Brain pericyte (primary cell): Measurements from ENCODE around the gene MICB.
"Not testable (repeated sequence)": the region's sequence is repeated elsewhere in the genome, so short reads cannot be mapped to it uniquely, and the experiment has no call there.

Experiments
- DNase-seq: peaks from one replicate; pipeline ENCODE4 v3.0.0-alpha.2; 2012; ENCODE audit warnings: low read depth, low spot score

The MICB gene

DNA sequence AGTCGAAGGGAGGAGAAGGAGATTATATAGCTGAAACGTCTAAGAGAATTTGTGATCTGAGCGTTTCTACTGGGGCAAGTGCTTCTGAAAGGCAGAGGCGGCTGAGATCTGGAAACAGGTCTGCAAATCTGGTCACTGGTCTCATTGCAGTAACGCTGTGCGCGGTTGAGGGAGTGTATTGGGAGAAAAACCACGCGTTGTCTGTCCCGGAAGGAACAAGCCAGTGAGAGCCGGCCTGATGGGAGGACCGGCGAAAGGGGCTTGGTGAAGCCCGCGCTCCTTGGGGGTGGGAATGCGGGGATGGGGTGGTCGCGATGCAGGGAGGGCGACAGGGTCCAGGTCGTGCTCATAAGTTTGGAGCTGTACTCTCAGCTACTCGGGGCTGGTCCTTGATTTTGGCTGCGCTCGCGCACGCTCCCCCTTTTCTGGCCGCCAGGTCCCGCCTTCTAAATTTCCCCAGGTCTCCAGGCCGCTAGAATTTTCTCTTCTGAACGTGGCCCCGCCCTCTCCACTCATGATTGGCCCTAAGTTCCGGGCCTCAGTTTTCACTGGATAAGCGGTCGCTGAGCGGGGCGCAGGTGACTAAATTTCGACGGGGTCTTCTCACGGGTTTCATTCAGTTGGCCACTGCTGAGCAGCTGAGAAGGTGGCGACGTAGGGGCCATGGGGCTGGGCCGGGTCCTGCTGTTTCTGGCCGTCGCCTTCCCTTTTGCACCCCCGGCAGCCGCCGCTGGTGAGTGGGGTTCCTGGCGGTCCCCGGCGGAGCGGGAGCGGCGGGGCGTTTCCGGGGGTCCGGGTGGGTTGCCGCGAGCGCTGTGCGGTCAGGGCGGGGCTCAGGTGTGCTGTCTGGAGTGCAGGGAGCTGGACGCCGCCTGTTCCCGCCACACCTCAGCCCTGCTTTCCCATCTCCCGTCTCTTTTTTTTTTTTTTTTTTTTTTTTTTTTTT, at the start of gene MICB:
TSS of gene MICB (plus strand) at position 615 of the 946 bp plus-strand sequence. CDS start at position 664, 49 bp downstream.
- DNase-seq = no peak

DNA sequence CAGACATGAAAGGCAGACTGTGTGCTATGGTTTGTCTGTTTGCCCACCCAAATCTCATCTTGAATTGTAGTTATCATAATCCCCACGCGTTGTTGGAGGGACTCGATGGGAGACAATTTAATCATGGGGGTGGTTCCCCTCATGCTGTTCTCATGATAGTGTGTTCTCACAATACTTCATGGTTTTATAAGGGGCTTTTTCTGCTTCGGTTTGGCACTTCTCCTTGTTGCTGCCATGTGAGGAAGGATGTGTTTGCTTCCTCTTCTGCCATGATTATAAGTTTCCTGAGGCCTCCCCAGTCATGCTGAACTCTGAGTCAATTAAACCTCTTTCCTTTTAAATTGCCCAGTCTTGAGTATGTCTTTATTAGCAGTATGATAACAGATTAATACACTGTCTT, 47.2 kb upstream of the MICB start:
- no peak for DNase-seq

DNA sequence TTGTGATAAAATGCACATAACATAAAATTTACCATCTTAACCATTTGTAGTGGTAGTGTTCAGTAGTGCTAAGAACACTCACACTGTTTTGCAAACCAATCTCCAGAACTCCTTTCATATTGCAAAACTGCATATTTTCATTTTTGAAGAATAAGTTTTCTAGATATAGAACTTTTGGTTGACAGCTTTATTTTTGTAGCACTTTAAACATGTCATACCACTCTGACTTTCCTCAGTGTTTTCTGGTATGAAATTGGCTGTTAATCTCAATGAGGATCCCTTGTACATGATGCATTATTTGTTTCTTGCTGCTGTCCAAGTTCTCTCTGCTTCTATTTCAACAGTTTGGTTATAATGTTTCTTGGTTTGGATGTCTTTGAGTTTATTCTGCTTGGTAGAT, 45.1 kb upstream of the MICB start:
- DNase-seq = no peak

DNA sequence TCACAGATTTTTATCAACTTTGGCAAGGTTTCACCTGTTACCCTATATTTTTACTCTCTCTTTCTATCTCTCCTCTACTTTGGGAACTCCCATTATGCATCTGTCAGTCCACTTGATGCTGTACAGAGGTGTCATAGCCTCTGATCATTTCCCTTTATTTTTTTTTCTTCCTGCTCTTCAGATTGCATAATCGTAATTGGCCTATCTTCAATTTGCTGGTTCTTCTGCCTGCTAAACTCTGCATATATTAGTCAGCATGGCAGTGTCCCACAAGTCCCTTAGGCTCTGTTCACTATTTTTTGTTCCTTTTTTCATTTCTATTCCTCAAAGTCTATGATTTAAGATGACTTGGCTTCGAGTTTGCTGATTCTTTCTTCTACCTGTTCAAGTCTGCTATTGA, 44.7 kb upstream of the MICB start:
- no peak for DNase-seq

DNA sequence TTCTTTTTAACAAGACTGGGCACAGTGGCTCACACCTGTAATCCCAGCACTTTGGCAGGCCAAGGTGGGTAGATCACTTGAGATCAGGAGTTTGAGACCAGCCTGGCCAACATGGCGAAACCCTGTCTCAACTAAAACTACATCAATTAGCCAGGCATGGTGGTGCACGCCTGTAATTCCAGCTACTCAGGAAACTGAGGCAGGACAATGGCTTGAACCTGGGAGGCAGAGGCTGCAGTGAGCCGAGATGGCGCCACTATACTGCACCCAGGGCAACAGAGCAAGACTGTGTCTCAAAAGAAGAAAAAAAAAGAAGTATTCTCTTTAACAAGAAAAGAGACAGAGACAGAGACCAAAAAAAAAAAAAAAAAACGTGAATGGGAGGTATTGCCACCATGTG, 38.1 kb upstream of the MICB start:
- not testable (repeated sequence) for DNase-seq

DNA sequence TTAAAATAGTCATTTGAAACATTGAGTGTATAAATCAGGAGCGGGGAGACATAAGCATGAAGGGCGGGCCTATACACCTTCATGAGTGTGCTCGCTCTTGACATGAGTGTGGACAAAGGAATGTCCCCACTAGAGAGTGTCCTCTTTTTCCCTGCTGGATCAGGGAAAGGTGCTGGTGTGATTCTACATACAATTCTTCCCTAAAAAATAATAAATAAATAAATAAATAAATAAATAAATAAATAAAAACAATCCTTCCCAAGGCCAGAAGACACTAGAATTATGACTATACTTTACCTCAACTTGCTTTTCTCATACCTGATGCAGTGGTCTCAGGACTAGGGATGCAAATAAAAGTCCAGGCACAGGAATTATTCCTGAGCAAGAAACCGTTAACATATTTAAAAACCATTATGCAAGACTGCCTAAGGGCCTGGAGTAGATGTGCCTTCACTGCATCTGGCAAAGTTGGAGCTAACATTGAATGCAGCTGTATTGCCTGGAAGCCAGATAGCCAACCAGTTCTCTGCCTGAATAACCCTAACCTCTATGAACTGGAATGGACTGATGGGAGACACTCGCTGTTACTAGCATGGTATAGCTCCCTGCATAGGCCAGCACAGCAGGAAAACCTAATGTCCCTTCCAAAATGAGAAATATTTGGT, 37.5 kb upstream of the MICB start:
- no peak for DNase-seq

DNA sequence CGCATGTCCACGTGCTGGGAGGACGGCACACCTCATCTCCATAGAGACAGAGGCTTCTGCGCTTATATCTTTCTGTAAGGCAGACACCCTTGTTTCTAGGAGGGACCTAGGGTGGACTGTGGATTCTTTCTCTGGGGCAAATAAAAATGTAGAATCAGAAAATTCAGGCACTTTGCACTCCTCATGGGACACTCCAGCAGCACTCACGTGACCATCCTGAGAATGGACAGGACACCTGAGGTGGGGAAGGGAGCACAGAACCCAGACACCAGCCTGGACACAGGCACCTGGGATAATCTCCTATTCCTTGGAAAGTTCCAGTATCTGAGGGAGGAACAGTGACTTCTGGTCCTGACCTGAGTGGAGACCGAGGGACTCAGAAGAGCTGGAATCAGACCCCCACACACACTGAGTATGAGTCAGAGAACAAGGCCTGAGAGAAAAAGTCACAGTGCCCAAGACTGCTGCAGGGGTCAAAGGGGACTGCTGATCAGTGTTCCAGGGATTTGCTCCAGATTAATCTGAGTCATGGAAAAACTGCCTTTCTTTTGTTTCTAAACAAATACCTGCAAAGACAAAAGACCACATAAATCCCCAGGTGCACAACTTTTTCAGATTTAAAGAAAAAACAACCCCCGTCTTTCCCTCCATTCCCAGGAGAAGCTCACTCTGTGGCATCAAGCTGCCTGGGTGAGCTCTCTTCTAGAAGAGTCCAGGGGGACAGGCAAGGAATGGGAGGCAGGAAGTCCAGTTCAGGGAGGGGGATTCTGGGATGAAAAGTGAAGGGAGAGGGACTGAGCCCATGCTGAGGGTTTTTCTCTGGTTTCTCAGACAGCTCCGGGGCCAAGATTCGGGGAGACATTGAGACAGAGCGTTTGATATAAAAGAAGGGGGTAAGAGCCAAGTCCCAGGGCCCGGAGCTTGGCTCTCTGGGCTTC, 35.6 kb upstream of the MICB start:
- no peak for DNase-seq

DNA sequence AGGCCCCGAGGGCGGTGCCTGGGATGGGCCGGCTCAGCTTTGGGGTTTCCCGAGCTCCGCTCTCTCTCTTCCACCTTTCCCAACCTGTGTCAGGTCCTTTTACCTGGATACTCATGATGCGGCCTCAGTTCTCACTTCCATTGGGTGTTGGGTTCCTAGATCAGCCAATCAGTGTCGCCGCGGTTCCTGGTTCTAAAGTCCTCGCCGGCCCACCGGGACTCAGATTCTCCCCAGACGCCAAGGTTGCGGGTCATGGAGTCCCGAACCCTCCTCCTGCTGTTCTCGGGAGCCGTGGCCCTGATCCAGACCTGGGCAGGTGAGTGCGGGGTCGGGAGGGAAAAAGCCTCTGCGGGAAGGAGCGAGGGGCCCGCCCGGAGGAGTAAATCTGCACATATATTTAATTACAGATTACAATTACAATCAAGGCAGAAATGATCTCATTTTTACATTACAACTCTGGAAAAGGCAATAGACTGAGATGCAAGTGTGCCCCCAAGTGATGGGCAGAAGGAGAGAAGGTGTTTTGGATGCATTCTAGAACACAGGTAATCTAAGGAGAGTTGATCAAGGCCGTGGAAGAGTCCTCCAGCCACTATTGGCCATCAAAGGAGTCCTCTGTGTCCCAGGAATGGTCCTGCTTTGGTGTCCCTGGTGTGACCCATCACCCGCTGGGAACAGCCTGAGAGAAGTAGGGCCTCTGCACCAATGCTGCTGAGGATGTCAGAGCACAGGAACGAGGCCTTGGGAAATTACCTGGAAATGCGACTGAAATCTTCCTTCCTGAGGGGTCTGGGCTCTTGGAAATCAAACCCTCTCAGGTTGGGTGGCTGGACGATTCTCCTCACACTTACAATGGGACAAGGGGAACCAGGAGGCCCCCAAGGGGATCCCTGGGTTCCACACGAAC, 34.7 kb upstream of the MICB start:
- no peak for DNase-seq

DNA sequence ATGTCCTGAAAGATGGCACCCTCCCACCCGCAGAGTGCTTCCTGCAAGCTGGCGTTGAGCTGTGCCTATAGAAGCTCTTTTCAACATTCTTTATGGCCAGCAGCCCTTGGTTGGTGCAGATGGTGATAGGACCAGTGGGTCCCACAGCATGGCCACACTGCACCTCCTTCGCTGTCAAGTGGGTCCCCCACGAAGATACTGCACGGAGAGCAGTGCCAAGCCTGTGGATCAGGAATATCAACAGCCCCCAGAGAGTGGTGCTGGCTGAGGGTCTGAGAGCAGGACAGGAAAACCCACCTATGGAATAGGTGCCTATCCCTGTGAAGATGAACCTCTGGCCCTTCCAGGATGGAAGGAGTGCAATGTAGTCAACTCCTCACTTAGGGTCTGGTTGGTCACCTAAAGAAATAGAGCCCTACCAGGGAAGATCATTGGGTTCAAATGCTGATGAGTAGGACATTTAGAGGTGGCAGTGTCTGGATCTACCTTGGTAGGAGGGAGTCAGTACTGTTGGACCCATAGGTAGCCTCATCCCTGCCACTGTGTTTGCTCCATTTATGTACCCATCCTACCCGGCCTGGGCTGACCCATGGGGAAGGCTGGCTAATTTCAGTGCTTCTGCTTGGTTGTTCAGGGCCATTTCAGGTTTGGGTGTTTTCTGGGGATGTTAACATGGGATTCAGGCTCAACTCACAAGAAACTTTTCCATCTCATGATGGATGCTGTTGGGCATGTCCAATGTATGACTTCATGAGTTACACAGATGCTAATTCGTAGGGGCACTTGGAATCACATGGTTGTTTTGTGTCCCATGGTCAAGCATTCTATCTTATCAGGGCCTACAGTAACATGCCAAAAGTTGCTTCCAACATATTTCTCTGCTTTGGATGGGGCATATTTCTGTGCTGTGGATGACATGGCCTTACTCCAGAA, 33.4 kb upstream of the MICB start:
- DNase-seq = no peak

DNA sequence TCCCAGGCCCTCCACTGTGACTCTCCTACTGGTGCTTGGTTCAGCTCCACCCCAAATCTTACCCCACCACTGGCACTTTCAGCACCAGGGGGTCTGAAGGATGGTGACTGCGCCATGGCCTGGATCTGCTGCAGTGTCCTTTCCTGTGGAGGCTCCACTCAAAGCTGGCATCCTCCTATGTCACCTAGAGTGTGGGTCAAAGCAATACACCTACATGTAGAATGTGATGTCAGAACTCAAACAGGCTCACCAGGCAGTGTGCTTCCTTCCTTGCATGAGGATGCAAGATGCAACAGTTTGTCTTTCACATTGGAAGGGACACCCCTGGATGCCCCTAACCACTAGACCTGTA, 32.8 kb upstream of the MICB start:
- DNase-seq = no peak

DNA sequence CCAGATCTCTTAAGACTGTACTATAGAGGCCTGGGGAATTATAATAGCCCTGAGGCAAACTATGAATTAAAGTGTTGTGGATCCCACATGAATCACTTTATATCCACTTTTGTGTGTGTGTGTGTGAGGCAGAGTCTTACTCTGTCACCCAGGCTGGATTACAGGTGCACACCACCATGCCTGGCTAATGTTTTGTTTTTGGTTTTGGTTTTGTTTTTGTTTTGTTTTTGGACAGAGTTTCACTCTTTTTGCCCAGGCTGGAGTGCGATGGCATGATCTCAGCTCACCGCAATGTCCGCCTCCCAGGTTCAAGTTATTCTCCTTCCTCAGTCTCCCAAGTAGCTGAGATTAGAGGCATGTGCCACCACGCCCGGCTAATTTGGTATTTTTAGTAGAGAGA, 32.2 kb upstream of the MICB start:
- no peak for DNase-seq

DNA sequence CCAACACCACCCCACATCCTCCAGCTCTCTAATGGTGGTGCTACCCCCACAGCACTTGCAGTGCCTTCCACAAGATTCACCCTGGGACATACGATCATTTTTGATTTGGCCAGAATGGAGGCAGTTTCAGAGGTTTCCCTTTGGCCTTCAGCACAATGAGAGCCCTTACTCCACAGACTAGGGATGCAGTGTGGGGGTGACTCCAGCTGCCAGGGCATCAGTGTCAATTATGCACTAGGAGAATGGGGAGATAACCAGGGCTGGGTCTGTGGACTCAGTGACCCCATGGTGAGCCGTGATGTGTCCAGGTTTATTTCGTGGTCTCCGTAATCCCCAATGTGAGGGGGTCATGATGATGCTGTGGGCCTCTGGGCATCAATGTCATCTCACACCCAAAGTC, 31.5 kb upstream of the MICB start:
- no peak for DNase-seq

DNA sequence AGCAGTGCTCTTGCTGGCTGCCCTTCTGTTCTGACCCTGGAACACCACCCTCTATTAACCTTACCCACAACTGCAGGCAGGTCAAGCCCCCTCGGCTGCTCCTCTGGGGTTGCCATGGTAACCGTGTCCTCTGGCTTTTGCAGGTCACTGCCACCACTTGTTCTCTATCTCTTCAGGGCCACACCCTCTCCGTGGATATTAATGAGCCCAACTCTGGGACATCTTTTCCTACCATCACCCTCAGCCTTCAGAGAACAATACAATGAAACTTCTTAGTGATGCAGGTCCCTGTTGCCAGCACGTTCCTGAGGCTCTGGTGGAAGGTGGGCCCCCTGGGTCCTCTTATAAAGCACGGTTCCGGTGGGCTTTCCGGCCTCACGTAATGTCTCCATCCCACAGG, 30.8 kb upstream of the MICB start:
- DNase-seq = no peak

DNA sequence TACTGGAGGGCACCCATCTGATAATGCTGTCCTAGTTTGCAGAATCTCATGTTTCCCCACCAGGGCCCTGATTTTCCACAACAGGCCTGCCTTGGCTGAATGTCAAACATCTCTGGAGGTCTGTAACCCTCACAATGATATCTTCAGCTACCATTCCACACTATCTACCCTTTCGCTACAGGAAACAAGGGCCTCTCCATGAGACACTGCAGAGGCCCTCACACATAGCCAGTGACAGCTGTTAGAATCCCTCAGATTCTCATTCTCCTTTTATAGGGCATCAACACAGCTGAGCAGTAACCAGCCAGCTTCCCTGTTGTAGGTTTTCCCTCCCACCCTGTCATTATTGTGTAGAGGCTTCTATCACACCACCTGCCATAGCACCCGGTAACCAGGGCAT, 29.6 kb upstream of the MICB start:
- no peak for DNase-seq

DNA sequence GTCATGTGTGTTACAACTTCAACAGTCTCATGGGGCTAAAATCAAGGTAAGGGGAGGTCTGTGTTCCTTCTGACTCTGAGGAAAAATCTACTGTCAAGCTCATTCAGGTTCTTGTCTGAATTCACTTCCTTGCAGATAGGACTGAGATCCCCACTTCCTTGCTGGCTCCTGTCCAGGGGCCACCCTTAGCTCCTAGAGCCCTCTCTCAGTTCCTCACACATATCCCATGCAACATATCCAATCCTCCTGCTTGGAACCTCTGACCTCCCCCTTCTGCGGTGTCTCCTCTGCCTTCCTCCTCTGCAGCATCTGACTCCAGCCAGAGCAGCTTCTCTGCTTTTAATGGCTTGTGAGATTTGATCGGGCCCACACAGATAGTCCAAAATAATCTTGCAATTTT, 27.1 kb upstream of the MICB start:
- no peak for DNase-seq

DNA sequence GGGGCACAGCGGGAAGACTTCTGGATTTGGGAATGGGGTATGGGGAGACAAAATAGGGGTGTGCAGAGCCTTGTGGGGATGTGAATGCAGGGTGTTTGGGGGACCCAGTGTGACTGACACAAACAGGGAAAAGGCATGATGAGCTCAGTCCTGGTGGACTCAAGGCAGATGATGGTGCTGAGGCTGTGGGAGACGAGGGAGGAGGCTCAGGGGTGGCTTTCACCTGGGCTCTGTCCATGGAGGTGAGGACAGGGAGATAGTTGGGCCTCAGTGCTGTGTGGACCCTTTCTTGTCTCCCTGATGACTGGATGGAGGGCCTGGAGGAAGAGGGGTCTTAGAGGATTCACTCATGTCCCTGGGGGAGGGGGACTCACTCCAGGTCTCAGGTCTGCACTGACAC, 26.2 kb upstream of the MICB start:
- no peak for DNase-seq

DNA sequence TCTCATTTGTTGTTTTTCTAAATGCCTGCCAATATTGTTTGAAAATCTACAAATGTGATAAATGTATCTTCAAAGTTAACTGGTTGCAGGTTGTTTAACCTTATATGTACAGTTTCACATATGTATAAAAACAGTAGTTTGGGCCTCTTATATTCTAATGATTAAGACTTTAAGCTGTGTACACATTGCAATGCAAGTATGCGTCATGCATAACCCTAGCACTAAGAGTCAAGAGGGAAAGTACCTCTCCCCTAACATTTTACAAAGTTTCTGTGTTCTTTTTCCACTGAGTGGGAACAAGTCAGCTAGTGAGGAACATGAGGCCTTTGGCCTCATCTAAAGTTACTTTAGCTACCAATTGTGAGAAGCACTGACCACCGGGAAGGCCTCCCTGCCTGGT, 25.7 kb upstream of the MICB start:
- no peak for DNase-seq

DNA sequence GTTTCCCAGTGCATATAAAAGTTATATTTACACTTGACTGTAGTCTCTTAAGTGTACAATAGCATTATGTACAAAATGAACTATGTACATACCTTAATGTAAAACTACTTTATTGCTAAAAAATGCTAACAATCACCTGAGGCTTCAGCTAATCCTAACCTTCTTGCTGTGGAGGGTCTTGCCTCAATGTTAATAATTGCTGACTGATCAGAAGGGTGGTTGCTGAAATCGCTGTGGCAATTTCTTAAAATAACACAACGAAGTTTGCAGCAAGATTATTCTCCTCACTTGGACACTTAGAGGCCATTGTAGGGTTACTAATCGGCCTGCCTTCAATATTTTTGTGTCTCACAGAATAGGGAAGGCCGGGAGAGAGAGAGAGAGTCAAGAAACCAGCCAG, 24.7 kb upstream of the MICB start:
- DNase-seq = no peak

DNA sequence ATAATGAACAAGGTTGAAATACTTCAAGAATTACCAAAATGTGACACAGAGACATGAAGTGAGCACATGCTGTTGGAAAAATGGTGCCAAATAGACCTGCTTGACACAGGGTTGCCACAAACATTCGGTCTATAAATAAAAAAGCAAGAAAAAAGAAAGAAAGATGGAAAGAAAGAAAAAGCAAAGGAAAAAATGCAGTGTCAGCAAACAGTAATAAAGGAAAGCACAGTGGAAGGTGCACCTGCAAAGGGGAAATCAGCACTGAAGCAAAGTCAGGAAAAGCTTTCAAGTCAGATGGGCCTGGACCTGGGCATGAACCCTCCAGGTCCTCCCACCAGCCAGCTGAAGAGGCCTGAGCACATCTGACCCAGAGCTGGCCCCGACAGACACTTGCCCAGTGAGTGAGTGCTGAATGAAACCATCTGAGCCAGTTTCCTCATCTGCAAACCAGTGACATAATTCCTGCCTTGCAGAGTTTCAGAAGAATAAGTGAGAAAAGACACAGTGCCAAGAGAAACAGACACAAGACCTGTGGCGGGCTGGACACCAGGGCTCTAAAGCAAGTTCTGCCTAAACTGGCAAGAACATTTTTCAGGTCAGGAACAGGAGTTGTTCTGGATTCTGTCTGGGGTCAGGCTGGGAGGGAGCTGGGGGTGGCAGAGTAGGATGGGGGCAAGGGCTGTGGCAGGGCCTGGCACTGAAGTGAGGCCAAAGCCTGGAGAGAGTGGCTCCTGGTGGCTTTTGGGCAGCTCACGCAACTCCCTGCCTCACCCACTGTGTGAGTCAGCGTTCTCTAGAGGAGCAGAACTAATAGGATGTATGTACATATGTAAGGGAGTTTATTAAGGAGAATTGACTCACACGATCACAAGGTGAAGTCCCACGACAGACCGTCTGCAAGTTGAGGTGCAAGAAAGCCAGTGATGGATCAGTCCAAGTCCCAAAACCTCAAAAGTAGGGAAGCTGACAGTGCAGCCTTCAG, 23.9 kb upstream of the MICB start:
- no peak for DNase-seq
